Astrocyte of the spinal cord (primary cell): ENCODE results near the gene PALB2.
"Not testable (repeated sequence)": the region's sequence is repeated elsewhere in the genome, so short reads cannot be mapped to it uniquely, and the experiment has no call there.

ENCODE experiments used
- DNase-seq: peaks from one replicate; pipeline ENCODE4 v3.0.0; 2011; ENCODE audit warnings: low read depth, low spot score
- H3K4me3 ChIP-seq: 2 replicates; pipeline ENCODE4 v1.5.1; 2011; ENCODE audit warnings: low read depth, mild to moderate bottlenecking, low read length, moderate library complexity
- in situ Hi-C: cut with HindIII; loops from 2 replicates; pipeline ENCODE4 v1.10.0; 2017; ENCODE audit warnings: low sequenced_read_pairs
- TF ChIP-seq, protein P1 (sequence below): IDR thresholded peaks from 2 replicates; pipeline ENCODE4 v1.5.1; 2012; ENCODE audit warnings: low read depth, mild to moderate bottlenecking, low read length, inconsistent platforms

The PALB2 gene

DNA sequence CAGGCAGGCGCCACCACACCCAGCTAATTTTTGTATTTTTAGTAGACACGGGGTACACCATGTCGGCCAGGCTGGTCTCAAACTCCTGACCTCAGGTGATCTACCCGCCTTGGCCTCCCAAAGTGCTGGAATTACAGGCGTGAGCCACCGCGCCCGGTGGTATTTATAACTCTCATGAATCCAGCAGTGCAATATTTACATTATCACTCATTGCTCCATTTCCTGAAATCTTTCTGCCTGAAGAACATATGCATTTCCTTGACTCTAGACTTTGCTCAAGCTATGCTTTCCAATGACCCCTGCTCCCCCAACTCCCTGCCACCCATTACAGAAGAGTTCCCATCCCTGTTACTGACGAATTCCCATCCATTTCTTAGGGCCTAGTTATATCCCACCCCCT, 25.3 kb downstream of the PALB2 start:
- no peak for DNase-seq
- H3K4me3 ChIP-seq: no peak overlapping the region
- TF ChIP-seq, protein P1, sequence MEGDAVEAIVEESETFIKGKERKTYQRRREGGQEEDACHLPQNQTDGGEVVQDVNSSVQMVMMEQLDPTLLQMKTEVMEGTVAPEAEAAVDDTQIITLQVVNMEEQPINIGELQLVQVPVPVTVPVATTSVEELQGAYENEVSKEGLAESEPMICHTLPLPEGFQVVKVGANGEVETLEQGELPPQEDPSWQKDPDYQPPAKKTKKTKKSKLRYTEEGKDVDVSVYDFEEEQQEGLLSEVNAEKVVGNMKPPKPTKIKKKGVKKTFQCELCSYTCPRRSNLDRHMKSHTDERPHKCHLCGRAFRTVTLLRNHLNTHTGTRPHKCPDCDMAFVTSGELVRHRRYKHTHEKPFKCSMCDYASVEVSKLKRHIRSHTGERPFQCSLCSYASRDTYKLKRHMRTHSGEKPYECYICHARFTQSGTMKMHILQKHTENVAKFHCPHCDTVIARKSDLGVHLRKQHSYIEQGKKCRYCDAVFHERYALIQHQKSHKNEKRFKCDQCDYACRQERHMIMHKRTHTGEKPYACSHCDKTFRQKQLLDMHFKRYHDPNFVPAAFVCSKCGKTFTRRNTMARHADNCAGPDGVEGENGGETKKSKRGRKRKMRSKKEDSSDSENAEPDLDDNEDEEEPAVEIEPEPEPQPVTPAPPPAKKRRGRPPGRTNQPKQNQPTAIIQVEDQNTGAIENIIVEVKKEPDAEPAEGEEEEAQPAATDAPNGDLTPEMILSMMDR: no peak
- in situ Hi-C loops: no loop called here

DNA sequence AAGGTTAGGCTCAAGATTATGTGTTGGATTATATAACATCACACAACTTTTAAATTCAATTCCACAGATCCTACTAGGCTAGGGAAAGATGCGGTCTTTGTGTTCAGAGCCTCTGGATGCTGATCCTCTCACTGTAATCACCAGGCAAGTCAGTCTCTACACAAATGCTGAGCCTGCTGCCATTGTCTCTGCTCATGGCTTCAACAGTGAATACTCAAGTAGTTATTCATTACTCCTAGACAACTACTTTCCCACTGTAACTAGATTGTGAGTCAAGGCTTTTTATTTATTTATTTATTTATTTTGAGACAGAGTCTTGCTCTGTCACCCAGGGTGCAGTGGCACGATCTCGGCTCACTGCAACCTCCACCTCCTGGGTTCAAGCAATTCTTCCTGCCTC, 29.2 kb downstream of the PALB2 start:
- TF ChIP-seq, protein P1: no peak
- in situ Hi-C loops: no loop called here
- no peak for DNase-seq
- H3K4me3 ChIP-seq: no peak overlapping the region

DNA sequence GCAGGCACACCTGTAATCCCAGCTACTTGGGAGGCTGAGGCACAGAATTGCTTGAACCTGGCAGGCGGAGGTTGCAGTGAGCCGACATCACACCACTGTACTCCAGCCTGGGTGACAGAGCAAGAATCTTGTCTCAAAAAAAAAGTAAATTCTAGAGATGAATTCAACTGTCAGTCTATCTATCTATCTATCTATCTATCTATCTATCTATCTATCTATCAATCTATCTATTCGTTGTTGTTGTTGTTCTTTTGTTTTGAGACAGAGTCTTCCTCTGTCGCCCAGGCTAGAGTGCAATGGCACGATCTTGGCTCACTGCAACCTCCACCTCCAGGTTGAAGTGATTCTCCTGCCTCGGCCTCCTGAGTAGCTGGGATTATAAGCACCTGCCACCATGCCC, 30.2 kb downstream of the PALB2 start:
- DNase-seq, H3K4me3 ChIP-seq, in situ Hi-C loops: not testable (repeated sequence)

DNA sequence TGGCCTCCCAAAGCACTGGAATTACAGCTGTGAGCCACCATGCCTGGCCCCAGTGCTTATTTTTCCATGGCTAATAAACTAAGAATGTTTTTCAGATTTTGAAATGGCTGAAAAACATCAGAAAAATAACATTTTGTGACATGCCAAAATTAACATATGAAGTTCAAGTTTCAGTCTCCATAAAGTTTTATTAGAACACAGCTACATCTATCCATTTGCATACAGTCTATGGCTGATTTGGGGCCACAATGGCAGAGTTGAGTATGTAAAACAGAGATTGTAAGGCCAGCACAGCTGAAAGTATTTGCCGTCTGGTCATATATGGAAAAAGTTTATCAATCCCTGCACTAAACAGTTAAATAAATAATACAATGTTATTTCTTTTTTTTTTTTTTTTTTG, 31.2 kb downstream of the PALB2 start:
- no peak for DNase-seq
- in situ Hi-C loops: no loop called here
- TF ChIP-seq, protein P1: no peak
- H3K4me3 ChIP-seq: no peak overlapping the region

DNA sequence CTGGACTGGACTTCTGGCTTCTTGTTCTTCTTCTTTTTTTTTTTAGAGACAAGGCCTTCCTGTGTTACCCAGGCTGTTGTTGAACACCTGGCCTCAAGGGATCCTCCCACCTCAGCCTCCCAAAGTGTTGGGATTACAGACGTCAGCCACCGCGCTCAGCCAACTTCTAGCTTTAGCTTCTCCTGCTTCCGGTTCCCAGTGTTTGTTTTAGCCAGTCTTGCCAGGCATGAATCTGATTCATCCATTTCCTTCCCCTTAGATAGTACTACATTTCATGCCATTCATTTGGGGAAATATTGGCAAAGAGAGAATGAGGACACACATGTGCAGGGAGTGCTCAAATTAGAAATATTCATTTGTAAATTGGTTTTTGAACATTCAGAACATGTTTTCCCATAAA, 32.9 kb downstream of the PALB2 start:
- DNase-seq: peak; percentile 51
- TF ChIP-seq, protein P1: no peak
- H3K4me3 ChIP-seq: no peak overlapping the region
- in situ Hi-C loops: no loop called here

DNA sequence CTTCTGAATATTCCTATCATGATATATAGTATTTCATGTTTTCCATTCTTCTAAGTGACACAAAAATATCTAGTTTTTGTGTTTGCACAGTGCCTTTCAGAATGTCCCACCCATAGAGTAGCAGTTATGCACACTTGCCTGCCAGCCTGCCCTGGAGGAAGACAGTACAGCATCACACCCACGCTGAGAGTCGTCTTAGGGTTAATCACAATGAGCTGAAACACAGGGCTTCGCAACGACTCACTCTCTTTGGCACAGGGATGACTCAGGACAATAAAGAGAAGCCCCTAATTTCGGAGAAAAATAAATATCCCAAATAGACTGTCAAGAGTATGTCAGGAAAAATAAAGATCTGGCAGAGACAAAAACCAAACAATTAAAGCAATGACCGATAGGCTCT, 33.4 kb downstream of the PALB2 start:
- H3K4me3 ChIP-seq: no peak overlapping the region
- DNase-seq: no peak
- in situ Hi-C loops: no loop called here

DNA sequence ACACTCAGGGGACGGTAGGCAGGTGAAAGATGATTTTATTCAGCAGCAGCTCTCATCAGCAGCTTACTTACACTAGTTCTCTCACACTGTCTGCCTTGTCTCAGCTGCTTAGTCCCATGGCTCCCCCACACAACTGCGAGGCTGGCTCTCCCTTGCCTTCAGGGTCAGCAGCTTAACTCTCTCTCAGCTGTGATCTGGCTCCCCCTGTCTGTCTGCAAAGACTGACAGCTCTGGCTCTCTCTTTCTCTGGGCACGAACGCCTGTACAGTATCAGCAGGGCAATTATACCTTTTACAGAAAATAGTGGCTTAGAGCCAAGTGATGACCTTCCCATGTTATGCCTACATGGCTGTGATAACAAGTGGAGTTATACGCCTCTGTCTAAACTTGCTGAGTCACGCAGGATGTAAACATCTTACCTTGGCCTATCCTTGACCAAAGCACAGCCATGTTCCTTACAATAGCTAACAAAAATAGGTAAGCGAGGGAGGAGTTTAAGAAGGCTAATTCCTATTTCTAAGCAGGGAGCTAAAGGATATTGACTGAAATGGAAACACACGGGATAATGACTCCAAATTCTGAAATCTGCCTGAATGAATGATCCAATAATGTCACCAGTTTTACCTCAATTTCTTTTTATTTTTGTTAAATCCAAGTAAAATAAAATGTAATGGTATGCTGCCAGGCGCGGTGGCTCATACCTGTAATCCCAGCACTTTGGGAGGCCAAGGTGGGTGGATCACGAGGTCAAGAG, 43.9 kb downstream of the PALB2 start:
- TF ChIP-seq, protein P1: peak; percentile 3
- in situ Hi-C loops: no loop called here
- H3K4me3 ChIP-seq: no peak overlapping the region
- no peak for DNase-seq

More for the DNA sequence above, 33.4 kb downstream of the PALB2 start:
- TF ChIP-seq, protein P1: no peak
